UCSD-AML1 (cell line): ENCODE data around the gene NECAB3.
"Not testable (repeated sequence)": the region's sequence is repeated elsewhere in the genome, so short reads cannot be mapped to it uniquely, and the experiment has no call there.

ENCODE experiments used
- DNase-seq: peaks from one replicate; lab custom pipeline; 2025; ENCODE audit not compliant: unreplicated experiment; lab: John Stamatoyannopoulos, UW

Gene NECAB3

DNA sequence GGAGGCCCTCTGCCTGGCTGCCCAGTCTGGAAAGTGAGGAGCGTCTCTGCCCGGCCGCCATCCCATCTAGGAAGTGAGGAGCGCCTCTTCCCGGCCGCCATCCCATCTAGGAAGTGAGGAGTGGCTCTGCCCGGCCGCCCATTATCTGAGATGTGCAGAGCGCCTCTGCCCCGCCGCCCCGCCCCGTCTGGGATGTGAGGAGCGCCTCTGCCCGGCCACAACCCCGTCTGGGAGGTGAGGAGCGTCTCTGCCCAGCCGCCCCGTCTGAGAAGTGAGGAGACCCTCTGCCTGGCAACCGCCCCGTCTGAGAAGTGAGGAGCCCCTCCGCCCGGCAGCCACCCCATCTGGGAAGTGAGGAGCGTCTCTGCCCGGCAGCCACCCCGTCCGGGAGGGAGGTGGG, 24.7 kb upstream of the NECAB3 start:
- not testable (repeated sequence) for DNase-seq

DNA sequence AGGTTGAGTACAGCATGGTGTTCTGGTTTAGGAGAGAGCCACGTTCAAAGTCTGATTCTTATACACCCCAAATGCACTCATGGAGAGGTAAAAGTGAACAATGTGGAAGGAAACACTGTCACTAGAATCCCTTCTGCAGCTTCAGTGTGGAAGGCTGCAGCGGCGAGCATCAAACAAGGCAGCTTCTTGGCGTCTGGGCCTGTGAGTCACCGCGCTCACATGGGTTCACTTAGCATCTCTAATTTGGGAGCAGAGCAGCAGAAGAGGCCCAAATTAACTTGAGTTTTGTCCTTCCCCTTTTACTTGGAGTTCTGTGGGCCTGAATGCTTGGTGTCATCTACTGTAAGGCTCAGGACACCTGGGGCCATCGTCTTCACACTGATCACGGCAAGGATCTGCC, 22.9 kb upstream of the NECAB3 start:
- no peak for DNase-seq

DNA sequence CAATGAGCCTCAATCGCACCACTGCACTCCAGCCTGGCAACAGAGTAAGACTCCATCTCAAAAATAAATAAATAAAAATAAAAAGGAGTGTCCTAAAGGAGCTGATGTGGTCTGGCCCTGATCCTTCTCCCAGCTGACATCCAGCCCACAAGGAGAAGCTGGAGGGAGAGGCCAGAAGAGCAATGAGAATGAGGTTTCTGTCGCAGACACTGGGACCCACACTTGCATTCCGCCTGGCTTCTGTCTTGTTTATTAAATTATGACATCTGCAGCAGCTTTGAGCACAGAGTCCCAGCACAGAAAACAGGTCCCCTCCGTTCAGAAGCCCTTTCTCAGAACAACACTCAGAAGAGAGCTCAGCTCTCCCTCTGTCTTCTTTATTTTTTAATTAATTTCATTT, 22.2 kb upstream of the NECAB3 start:
- no peak for DNase-seq

DNA sequence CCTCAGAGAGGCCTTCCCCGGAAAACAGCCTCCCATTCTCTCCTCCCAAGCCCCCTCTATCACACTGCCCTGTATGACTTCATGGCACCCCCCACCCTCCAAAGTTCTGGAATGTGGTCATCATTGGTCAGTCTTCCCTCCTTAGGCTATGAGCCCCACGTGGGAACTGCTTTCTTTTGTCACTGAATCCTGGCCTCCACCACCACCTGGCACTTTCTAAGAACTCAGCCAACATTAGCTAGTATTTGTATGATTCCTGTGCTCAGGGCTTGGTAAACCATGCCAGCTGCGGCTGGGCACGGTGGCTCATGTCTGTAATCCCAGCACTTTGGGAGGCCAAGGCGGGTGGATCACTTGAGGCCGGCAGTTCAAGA, 20.4 kb upstream of the NECAB3 start:
- no peak for DNase-seq

DNA sequence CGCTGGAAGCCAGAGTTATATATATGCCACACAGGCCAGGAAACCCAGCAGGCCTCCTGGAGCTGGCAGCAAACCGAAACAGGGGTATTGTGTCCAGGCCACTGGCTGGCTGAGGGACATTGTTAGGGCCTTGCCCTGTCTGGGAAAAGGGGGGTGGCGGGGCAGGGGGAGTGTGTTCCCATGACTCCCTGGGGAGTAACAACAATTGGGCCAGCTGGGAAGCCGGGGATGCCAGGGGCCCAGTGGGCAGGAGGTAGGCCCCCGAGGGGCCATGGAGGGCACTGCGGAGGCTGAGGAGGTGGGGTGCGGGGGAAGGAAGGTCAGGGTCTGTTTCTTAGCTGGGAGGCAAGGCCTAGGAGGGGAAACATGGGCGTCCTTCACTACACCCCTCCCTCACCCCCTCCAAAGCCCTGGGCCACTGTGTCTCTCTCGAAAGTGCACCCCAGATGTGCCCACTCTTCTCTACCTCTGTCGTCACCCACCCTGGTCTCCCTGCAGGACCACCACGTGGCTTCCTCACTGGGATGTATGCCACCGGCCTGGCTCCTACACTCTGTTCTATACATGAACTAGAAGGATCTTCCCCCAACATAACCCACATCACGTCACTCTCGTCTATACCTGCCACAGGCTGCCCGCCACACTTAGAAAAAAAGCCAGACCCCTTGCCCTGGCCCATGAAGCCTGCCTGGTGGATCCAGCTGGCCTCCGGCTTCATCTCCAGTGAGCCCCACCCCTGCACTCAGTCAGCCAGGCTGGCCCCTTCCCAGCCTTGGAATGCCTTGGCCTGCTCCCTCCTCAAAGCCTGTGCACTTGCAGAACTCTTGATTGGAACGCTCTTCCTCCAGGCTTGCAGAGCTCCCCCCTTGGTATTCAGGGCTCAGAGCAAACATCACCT, 19.8 kb upstream of the NECAB3 start:
- DNase-seq = no peak

DNA sequence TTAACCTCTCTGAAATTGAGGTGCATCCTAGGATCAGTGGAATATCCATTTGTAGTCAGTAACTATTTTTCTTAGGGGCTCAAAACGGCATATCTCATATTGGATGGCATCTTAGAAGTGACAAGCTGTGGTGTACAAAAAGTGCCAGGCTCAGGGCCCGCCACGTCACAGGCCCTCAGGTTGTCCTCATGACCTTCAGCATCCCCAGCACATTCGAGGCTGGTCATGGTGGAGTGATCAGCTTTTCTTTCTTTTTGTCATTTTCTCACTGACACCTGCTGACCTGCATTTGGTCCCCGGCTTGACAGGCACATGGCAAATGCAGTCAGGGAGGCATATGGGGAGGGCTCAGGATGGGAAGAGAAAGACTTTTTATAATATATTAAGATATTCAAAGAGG, 19.1 kb upstream of the NECAB3 start:
- DNase-seq = no peak

DNA sequence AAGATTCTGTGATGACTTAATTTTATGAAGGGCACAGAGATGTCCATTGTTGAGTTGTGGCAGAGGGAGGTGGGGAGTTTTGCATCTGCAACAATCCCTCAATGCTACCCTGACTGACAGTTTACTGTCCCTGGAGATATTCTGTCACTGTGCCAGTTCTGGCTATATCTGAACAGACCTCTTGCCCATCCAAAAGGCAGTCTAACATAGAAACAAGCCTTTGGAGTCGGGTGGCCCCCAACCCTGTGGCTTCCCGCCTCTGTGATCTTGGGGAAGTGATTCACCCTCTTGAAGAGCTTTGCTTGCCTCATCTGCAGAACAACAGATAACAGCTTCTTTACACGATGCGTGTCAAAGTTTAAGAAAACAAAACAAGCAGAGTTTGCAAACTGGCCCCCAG, 15.7 kb upstream of the NECAB3 start:
- DNase-seq = no peak

DNA sequence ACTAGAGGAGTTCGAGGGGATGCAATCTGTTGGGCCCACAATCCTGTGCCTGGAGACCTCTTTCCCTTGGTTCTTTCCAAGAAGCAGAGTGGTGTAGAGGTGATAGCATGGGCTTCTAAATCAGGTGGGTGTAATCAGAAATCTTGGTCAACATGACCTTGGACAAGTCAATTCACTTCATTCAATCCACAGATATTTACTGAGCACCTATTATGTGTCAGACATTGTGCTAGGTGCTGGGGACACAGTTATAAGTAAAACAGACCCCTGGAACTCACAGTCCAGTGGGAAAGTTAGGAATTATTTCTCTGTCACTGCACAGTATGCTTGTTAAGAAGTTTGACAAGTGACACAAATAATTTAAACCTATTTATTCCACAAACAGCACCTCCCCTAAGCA, 15.3 kb upstream of the NECAB3 start:
- no peak for DNase-seq

DNA sequence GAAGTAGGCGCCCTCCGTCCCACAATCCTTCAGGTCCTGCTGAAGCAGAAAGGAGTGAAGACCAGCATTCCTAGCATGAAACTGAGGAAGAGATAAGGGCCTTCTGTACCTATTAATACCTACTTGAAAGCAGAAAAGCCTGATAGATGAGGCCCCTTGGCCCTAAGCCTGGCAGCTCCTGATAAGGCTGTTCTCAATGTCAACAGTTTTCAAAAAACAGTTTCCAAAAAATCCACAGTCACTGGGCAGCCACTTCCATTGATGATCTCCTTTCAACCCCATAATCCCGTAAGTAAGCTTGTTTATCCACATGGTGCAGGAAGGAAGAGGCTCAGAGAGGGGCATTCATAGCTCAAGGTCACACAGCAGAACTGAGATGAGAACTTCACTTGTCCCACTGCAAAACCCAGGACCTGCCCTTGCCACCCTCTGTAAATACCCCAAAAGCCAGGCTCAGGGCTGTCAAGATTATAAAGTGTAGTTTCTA, 14.8 kb upstream of the NECAB3 start:
- no peak for DNase-seq

DNA sequence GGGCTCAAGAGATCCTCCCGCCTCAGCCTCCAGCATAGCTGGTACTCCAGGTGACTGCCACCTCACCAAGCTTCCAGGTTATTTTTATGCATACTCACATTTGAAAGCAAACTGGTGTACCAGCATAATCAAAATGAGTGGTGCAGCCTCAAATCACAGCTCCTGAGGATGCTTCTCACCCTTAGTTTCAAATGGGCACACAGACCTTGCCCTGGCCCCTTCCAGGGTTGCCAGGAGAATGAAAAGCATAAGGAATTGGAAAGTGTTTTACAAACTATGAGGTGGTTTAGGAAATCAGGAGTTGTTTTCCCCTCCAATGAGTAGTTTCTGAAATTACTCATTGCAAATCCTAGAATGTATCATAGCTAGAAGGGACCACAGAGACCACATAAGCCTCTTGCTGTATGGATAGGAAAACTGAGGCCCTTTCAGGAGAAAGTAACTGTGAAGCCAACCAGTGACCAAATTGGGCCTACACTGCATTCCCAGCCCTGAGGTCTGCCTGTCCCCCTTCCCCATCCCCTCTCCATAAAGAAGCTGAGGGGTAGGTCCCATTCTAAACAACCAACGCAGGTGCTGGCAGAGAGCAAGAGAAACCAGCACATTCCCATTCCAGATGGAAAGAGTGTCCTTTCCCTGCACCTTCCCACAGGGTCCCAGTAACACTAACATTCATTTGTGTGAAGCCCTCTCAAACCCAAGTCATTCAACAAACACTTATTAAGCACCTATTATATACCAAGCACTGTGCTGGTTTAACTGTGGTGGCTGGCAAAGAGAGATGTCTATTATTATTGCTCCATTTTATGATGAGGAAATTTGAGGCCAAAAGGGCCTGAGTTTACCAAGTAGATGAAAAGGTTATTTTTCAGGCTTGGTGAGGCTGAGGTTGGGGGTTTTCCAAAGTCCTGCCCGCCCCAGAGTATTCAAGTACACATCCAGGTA, 14.0 kb upstream of the NECAB3 start:
- DNase-seq = no peak

DNA sequence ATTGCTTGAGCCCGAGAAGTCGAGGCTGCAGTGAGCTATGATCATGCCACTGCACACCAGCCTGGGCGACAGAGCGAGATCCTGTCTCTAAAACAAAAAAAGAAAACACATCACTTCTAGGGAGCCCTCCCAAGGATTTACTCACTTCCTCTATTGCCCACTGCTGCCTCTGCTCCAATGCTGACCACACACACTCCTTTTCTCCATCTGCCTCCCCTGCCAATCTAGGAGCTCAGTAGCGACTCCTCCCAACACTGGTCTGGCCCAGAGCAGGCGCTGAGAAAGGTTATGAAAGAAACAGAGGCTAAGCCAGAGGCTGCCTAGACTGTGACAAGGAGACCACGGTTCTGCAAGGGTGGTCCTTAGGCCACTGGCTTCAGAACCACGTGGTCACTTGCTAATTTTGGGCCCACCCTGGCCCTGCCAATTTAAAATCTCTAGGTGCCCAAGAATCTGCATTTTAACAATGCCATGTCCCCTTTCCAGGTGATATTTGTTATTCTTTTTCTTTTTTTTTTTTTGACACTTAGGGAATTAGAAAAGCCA, 13.2 kb upstream of the NECAB3 start:
- peak; percentile 31 for DNase-seq

DNA sequence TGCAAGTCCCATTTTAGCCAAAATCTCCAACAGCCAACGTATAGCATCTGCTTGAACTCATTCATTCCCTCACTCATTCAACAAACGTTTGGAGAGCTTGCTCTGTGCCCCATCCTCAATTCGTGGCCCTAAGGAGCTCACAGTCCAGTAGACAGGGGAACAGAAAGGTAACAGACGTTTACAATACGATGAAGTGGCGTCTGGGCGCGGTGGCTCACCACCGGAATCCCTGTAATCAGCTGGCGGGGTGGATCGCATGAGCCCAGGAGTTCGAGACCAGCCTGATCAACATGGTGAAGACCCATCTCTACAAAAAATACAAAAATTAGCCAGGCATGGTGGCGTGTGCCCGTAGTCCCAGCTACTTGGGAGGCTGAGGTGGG, 12.7 kb upstream of the NECAB3 start:
- DNase-seq = no peak

DNA sequence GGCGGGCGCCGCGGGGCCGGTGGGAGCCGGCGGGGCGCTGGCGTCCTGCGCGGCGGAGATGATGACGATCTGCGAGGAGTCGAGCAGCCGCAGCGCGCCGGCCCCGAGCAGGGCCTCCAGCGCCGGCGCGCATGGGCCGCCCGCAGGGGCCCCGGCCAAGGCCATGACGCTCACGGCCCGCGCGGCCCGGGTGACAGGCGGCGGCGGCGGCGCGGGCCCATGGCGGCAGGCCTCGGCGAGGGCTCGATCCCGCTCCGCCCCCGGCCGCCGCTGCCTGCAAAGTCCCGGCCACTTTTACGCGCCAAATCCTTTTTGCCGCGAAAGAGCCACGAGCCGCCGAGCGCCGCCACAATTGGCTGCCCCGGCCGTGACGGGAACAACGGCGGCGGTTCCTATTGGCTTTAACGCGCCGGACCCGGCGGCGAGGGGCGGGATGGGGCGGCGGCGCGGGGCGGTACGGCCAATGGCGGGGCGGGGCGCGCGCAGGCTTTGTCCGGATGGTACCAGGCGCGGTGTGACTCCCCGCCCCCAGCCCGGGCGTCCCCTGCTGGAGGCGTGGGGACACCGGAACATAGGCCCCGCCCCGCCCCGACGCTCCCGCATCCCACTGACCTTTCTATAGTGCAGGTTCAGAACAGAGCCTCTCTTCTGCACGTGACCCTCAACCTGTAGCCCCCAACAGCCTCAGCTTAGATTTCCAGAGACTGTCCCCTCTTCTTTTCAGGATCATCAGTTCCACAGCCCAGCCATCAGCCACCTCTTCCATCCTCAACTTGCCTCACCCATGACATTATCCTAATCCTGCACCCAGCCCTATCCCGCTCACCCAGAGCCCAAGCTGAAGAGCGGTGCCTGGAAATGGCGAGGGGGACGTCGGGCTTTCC, 12.1 kb upstream of the NECAB3 start, which contains the start of gene E2F1:
E2F1 (minus strand) TSS at position 286 of the 884 bp plus-strand sequence; CDS start at position 165, 121 bp downstream.
- DNase-seq = peak; percentile 96

DNA sequence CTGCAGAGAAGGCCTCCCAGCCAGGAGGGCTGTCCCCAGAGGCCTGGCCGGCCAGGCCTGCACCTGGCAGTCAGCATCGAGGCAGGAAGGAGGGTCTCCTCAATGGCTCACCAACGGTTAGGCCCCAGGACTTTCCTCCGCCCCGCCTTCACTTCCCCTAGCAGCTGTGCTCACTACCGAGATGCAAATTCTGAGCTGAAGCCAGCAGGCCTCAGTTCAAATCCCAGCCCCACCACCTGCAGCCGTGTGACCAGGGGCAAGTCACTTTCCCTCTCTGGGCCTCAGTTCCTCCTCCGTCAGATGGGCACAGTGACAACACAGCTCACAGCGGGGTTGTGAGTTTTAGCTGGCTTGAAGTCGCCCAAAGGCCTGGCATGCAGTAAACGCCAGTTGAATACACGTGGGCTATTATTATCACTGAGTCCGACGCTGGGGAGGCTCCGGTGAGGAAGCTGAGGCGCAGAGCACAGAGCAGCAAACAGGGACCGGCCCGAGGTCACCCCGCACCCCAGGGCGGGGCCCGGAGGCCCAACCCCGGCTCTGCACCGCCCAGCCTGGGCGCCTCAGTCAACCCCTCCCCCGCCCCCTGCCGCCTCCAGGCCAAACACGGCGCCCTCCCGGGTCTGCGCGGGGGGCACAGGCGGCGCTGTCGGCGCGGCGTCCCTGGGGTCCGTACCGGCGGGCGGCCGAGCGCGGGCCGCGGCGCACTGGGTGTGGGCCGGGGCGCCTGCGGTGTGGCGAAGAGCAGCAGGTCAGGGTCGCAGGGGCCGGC, 11.3 kb upstream of the NECAB3 start:
- peak; percentile 45 for DNase-seq

DNA sequence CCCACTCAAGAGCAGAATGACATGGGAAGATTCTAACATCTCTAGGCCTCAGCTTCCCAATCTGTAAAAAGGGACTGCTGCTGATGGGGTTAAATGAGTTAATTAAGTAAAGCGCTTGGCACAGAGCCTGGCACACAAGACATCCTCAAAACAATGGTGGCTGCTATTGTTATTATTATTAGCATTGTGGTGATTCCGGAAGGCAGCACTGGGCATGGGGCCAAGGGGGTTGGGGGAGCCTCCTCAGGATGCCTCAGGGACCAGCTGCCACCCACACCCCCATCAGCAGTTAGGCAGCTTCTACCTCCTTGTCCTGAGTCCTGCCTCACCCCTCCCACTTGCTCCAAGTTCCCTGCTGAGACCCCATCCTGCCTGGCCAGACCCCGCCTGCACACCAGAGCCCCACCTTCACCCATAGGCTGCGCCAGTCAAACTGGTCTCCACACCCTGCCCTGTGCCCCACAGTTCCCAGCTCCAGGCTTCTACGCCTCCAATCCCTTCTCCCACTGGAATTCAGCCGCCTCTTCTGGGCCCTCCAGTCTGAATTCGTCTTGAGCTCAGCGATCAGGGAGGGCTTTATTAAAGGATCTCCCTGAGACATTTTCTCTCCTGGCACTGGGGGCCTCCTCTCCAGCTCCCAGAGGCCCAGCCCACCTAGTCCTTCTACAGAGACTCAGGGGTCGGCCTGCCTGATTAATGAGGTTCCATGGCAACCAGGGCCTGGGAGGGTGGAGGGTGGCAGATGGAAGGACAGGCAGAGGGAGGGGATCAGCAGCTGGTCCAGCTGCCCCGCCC, 10.5 kb upstream of the NECAB3 start:
- DNase-seq = no peak

DNA sequence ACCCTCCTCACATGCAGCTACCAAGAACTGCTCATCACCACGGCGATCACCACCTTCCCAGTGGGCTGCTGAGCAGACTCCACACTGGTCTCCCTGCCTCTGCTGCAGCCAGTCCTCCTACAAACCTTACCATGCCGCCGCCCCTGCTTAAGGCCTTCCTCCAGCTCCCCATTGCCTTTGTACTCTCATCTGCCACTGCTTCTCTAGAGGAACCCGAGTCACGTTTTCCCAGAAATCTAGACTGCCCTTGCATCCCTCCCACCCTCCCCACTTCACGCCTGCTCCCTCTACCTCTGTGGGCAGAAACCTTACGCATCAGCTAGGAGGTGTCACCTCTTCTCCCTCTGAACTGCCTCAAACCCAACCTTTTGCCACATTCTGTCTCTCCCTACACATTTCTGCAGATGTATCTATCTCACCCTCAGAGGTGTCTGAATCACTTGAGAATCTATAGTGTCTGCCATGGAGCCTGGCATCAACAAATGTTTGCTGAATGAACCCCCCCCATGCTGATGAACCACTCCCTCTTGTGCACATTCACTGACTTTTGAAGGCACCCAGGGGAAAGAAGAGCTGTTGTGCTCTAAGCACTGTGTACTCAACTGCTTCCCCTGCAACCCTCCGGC, 7.6 kb upstream of the NECAB3 start:
- no peak for DNase-seq

DNA sequence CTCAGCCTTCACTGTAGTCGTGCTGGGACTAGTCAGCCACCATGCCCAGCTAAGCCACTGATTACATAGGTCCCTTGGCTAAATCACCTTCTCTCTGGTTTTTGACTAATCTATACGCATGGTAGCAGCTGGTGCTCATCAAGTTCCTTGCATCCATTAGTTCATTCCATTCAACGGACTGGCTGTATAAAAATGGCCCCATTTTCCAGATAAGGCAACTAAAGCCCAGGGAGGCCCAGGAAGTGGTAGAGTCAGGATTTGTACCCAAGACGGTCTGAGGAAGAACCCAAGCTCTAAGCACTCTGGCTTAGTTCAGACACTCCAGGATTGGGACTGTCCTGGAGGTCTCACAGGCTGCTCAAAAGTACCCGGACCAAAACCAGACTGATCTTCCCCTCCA, 7.1 kb upstream of the NECAB3 start:
- DNase-seq = no peak

DNA sequence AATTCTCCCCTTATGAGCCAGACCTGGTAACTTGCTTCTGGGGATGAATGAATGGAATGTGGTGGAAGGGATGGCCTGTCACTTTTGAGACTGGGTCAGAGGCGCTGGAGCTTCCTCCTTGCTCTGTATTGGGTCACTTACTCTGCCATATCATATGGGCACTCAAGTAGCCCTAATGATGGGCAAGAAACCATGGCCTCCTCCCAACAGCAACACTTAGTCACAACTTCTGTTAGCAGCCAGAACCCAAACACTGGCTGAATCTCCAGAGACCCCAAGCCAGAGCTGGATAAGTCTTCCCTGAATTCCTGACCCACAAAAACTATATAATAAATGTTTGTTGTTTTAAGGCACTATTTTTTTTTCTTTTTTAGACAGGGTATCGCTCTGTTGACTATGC, 6.5 kb upstream of the NECAB3 start:
- no peak for DNase-seq
